DOHH2 (cell line): ENCODE results near the gene MED10.

Experiments used
- EZH2phosphoT487 ChIP-seq: fragments of 200-600 bp; sonication (generic); IDR thresholded peaks from 2 replicates; pipeline ENCODE4 v1.6.1; 2017; ENCODE audit warnings: borderline replicate concordance, mild to moderate bottlenecking, antibody characterized with exemption, low read length, moderate library complexity, mixed read lengths
- TF ChIP-seq, protein P1 (sequence below): fragments of 200-600 bp; sonication (generic); IDR thresholded peaks from one replicate; pipeline ENCODE4 v1.5.1; 2014; ENCODE audit warnings: antibody characterized with exemption, mild to moderate bottlenecking, low read depth, low read length; ENCODE audit not compliant: poor library complexity, severe bottlenecking

DNA sequence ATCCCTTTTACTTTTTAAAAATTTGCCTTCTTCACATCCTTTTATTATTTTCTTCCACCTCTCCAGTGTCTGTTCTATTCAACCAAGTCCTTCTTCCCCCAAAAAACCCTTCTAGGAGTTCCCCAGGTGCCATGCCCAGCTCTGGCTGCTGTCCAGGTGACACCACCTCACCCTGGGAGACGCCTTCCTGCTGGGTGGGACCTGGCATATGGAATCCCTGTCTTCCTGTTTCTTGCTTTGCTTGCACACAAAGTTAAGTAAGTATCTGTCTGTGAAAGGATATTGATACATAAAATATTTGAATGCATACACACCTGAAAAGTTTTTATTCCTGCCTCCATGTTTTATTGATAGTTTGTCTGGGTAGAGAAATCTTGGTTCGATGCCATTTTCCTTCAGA lies 23.1 kb upstream of the MED10 start:
- TF ChIP-seq, protein P1, sequence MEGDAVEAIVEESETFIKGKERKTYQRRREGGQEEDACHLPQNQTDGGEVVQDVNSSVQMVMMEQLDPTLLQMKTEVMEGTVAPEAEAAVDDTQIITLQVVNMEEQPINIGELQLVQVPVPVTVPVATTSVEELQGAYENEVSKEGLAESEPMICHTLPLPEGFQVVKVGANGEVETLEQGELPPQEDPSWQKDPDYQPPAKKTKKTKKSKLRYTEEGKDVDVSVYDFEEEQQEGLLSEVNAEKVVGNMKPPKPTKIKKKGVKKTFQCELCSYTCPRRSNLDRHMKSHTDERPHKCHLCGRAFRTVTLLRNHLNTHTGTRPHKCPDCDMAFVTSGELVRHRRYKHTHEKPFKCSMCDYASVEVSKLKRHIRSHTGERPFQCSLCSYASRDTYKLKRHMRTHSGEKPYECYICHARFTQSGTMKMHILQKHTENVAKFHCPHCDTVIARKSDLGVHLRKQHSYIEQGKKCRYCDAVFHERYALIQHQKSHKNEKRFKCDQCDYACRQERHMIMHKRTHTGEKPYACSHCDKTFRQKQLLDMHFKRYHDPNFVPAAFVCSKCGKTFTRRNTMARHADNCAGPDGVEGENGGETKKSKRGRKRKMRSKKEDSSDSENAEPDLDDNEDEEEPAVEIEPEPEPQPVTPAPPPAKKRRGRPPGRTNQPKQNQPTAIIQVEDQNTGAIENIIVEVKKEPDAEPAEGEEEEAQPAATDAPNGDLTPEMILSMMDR: no peak
- TF ChIP-seq EZH2phosphoT487: no peak
